GM23338 (cell line): ENCODE measurements around the gene S100A3. TPM values are rescaled to one million over a fixed set of nuclear protein-coding genes. Genes with fewer than 3 reads are reported as not detected.

Source experiments
- ATAC-seq: fragments of 200-7000 bp; cut with Tn5 transposase; 3 replicates; pipeline ENCODE4 v1.9.1; 2020
- DNase-seq: peaks from one replicate; pipeline ENCODE4 v3.0.0-alpha.2; 2015; ENCODE audit warnings: low spot score
- H2AFZ ChIP-seq: fragments of 200-600 bp; sonication (generic); 2 replicates; pipeline ENCODE4 v1.8.0; 2016; ENCODE audit warnings: antibody characterized with exemption, mild to moderate bottlenecking, moderate library complexity
- H3F3A ChIP-seq: fragments of 200-600 bp; sonication (generic); replicated peaks from 2 replicates; pipeline ENCODE4 v1.8.0; 2017; ENCODE audit warnings: antibody characterized with exemption, mixed run types, low read depth
- H3K27ac ChIP-seq: fragments of 200-600 bp; sonication (generic); 2 replicates; pipeline ENCODE4 v1.6.1; 2016; ENCODE audit warnings: low read depth
- H3K27me3 ChIP-seq: fragments of 200-600 bp; sonication (generic); 2 replicates; pipeline ENCODE4 v1.8.0; 2016; ENCODE audit warnings: mild to moderate bottlenecking, mixed run types, moderate library complexity; ENCODE audit not compliant: insufficient read depth
- H3K36me3 ChIP-seq: fragments of 200-600 bp; sonication (generic); 2 replicates; pipeline ENCODE4 v1.8.0; 2016; ENCODE audit warnings: mild to moderate bottlenecking; ENCODE audit not compliant: insufficient read depth
- H3K4me1 ChIP-seq: fragments of 200-600 bp; sonication (generic); 2 replicates; pipeline ENCODE4 v1.8.0; 2016; ENCODE audit warnings: mild to moderate bottlenecking, moderate library complexity; ENCODE audit not compliant: insufficient read depth
- H3K4me2 ChIP-seq: fragments of 200-600 bp; sonication (generic); 2 replicates; pipeline ENCODE4 v1.7.1; 2017; ENCODE audit warnings: mixed run types
- H3K4me3 ChIP-seq: fragments of 200-600 bp; sonication (generic); 2 replicates; pipeline ENCODE4 v1.6.1; 2016; ENCODE audit warnings: mixed run types
- H3K79me2 ChIP-seq: fragments of 200-600 bp; sonication (generic); replicated peaks from 2 replicates; pipeline ENCODE4 v1.8.0; 2017; ENCODE audit warnings: mild to moderate bottlenecking; ENCODE audit not compliant: insufficient read depth
- H3K9me2 ChIP-seq: fragments of 200-600 bp; sonication (generic); 2 replicates; pipeline ENCODE4 v1.8.0; 2017; ENCODE audit not compliant: insufficient read depth
- H4K20me1 ChIP-seq: fragments of 200-600 bp; sonication (generic); replicated peaks from 2 replicates; pipeline ENCODE4 v1.8.0; 2017; ENCODE audit warnings: mild to moderate bottlenecking; ENCODE audit not compliant: insufficient read depth
- H3K27ac Mint-ChIP-seq: 2 replicates; pipeline ENCODE4 v1.8.0; 2020; ENCODE audit warnings: inconsistent platforms, mild to moderate bottlenecking, moderate library complexity, mixed read lengths
- H3K27me3 Mint-ChIP-seq: 3 replicates; pipeline ENCODE4 v1.8.0; 2022; ENCODE audit warnings: low read depth, mild to moderate bottlenecking, moderate library complexity, mixed read lengths, inconsistent platforms; ENCODE audit not compliant: insufficient read depth, poor library complexity
- H3K36me3 Mint-ChIP-seq: 3 replicates; pipeline ENCODE4 v1.8.0; 2021; ENCODE audit warnings: low read depth, mild to moderate bottlenecking, inconsistent platforms, moderate library complexity, mixed read lengths
- H3K4me1 Mint-ChIP-seq: 3 replicates; pipeline ENCODE4 v1.8.0; 2020; ENCODE audit warnings: mild to moderate bottlenecking, inconsistent platforms, mixed read lengths
- H3K4me3 Mint-ChIP-seq: 3 replicates; pipeline ENCODE4 v1.8.0; 2021; ENCODE audit warnings: moderate library complexity, mild to moderate bottlenecking, inconsistent platforms, mixed read lengths
- H3K9me3 Mint-ChIP-seq: 3 replicates; pipeline ENCODE4 v1.8.0; 2020; ENCODE audit warnings: moderate library complexity, mild to moderate bottlenecking, inconsistent platforms, mixed read lengths
- CTCF ChIP-seq, 2 experiments: fragments of 200-600 bp in 1 of 2; sonication (generic) in 1 of 2; conservative IDR thresholded peaks; 2 replicates each; pipeline versions ENCODE4 v1.5.1 to v1.6.1; 2016 to 2017; ENCODE audit warnings: antibody characterized with exemption in 2 of 2, low read depth in 2 of 2, mild to moderate bottlenecking in 2 of 2, moderate library complexity in 1 of 2
- ETS1 ChIP-seq: IDR thresholded peaks from 2 replicates; pipeline ENCODE4 v1.6.1; 2016; ENCODE audit warnings: antibody characterized with exemption
- EZH2phosphoT487 ChIP-seq: fragments of 200-600 bp; sonication (generic); IDR thresholded peaks from one replicate; pipeline ENCODE4 v1.8.1; 2018; ENCODE audit warnings: antibody characterized with exemption; ENCODE audit not compliant: unreplicated experiment
- JUNB ChIP-seq: IDR thresholded peaks from one replicate; pipeline ENCODE4 v1.6.1; 2016; ENCODE audit warnings: antibody characterized with exemption; ENCODE audit not compliant: unreplicated experiment
- NANOG ChIP-seq: IDR thresholded peaks from 2 replicates; pipeline ENCODE4 v1.6.1; 2016; ENCODE audit warnings: antibody characterized with exemption, borderline replicate concordance
- REST ChIP-seq: IDR thresholded peaks from one replicate; pipeline ENCODE4 v1.6.1; 2018; ENCODE audit warnings: antibody characterized with exemption; ENCODE audit not compliant: unreplicated experiment
- ZNF114 ChIP-seq: fragments of 250-450 bp; sonication (Bioruptor Pico); IDR thresholded peaks from 2 replicates; pipeline ENCODE4 v1.5.0; 2020; ENCODE audit warnings: mild to moderate bottlenecking, moderate library complexity
- ZNF331 ChIP-seq: fragments of 250-450 bp; sonication (Bioruptor Pico); IDR thresholded peaks from 2 replicates; pipeline ENCODE4 v1.5.0; 2020; ENCODE audit warnings: low read depth, mild to moderate bottlenecking, moderate library complexity
- ZNF462 ChIP-seq: fragments of 250-450 bp; sonication (Bioruptor Pico); IDR thresholded peaks from 2 replicates; pipeline ENCODE4 v1.5.0; 2020; ENCODE audit warnings: mild to moderate bottlenecking, moderate library complexity
- polyA plus RNA-seq: library from polyadenylated mRNA; unstranded; fragments of >200 nt; fragmentation: Nextera tagmentation; extraction: Ambion mirVana; gene quantifications from 2 replicates; pipeline ENCODE4 v1.2.1, GENCODE V29; 2016
- total RNA-seq: library from RNA; depleted of rRNA; stranded (reverse); fragments of >200 nt; shearing (Covaris generic); gene quantifications from 2 replicates; pipeline ENCODE4 v1.2.3, GENCODE V29; 2014

S100A3 gene
- total and polyA plus RNA-seq, 2 experiments from 2014 or later = not detected

GRCh38 chr1:153573351-153573750, 24.3 kb upstream of the S100A3 start (continued):
- TF ChIP-seq ZNF462 (CRISPR knock-in tag) = no peak

- no peak overlapping the region for H3K27ac Mint-ChIP-seq
- H3K79me2 ChIP-seq = no peaks in the 10 kb centered on the region
- H3K4me1 Mint-ChIP-seq = peaks cover 15% of the 10 kb centered on the region
- DNase-seq = peak; percentile 76
- TF ChIP-seq ETS1 (no peak), NANOG (no peak), JUNB (no peak), REST (no peak), EZH2phosphoT487 (no peak), ZNF331 (CRISPR knock-in tag) (no peak), ZNF114 (CRISPR knock-in tag) (no peak), CTCF (conservative IDR thresholded peaks at IDR 0.05; ENCODE audit: low read depth in 2 of 2) (peak; percentile 76 to 96)
- H3K9me3 Mint-ChIP-seq = peaks cover 23% of the 10 kb centered on the region; the same call in 2 of the 3 replicates
- ATAC-seq = peak; percentile 69
- H3K27ac ChIP-seq = no peak overlapping the region
- peaks cover 15% of the 10 kb centered on the region for H3K27me3 Mint-ChIP-seq
- no peaks in the 10 kb centered on the region for H3K36me3 ChIP-seq
- no peak overlapping the region for H2AFZ ChIP-seq
- no peaks in the 10 kb centered on the region for H4K20me1 ChIP-seq
- H3K4me2 ChIP-seq = no peak overlapping the region
- H3K9me2 ChIP-seq = no peaks in the 10 kb centered on the region
- H3K4me3 Mint-ChIP-seq = no peak overlapping the region
- no peaks in the 10 kb centered on the region; the same call in 1 of the 3 replicates for H3K36me3 Mint-ChIP-seq
- H3K4me1 ChIP-seq = peaks cover 8% of the 10 kb centered on the region
- no peak overlapping the region for H3K4me3 ChIP-seq
- H3K27me3 ChIP-seq = no peaks in the 10 kb centered on the region
- H3F3A ChIP-seq = 0 out of 2 replicates have a peak, but pooled peaks cover 5% of the 10 kb centered on the region
Observed at GRCh38 chr1:153572569-153573015, 23.5 kb upstream of the S100A3 start.
